Measurements from ENCODE around the gene LRIG2.

GRCh38 chr1:113146242-113147072 is 73.5 kb downstream of the LRIG2 start:
- TF ChIP-seq, protein P1, sequence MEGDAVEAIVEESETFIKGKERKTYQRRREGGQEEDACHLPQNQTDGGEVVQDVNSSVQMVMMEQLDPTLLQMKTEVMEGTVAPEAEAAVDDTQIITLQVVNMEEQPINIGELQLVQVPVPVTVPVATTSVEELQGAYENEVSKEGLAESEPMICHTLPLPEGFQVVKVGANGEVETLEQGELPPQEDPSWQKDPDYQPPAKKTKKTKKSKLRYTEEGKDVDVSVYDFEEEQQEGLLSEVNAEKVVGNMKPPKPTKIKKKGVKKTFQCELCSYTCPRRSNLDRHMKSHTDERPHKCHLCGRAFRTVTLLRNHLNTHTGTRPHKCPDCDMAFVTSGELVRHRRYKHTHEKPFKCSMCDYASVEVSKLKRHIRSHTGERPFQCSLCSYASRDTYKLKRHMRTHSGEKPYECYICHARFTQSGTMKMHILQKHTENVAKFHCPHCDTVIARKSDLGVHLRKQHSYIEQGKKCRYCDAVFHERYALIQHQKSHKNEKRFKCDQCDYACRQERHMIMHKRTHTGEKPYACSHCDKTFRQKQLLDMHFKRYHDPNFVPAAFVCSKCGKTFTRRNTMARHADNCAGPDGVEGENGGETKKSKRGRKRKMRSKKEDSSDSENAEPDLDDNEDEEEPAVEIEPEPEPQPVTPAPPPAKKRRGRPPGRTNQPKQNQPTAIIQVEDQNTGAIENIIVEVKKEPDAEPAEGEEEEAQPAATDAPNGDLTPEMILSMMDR (IDR thresholded peaks at IDR 0.05) = no peak
- TF ChIP-seq POLR2A (IDR thresholded peaks at IDR 0.05) (no peak), POLR2AphosphoS5 (IDR thresholded peaks at IDR 0.05) (no peak), EP300 (IDR thresholded peaks at IDR 0.05; ENCODE audit: low read depth) (no peak)

All from transverse colon (tissue), 4 donors.